Activated CD4-positive, alpha-beta T cell treated with anti-CD3 and anti-CD28 coated beads for 4 hours (primary cell): Measurements from ENCODE around the gene PCNX1.
A peak's percentile ranks its signal among the peaks of the same experiment; 100 is the strongest.
"Not testable (repeated sequence)": the region's sequence is repeated elsewhere in the genome, so short reads cannot be mapped to it uniquely, and the experiment has no call there.

Experiments used
- DNase-seq, 2 donors: peaks; one replicate each; pipeline ENCODE4 v3.0.0-alpha.2; 2020

The PCNX1 gene

DNA sequence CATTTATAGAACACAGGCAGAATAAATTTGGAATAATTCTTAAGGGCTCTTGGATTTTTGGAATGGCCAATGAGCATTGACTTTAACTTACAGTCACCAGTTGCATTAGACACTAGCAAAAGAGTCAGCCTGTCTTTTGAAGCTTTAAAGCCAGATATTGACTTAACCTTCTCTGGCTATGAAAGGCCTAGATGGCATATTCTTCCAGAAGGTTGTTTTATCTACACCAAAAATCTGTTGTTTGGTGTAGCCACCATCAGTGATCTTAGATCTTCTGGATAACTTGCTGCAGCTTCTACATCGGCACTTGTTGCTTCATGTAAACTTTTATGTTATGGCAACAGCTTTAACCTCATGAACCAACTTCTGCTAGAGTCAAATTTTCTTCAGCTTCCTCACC, 10.4 kb downstream of the PCNX1 start:
- DNase-seq: no peak

DNA sequence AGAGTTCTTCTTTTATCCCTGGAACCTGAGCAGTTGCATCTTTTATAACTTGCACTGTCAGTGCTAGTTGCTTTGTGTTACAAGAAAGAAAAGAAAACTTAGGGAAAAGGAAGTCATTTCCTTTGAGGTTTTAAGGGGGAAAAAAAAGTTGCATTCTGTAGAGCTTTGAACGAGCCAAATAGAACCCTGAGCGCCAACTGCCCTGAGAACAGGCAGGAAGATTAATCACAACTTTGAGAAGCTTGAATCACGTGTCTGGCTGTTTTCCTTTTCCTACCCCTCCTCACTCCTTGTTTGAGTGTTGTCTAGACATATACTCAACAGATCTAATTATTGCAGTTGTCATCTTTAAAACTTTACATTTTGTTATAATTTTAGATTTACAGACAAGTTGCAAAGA, 12.5 kb downstream of the PCNX1 start:
- DNase-seq: peak; percentile 43 to 45

- DNase-seq: no peak
These were observed 13.3 kb downstream of the PCNX1 start for GRCh38 chr14:70920608-70921007.

- DNase-seq: no peak
These were observed 14.4 kb downstream of the PCNX1 start for GRCh38 chr14:70921669-70922068.

GRCh38 chr14:70924521-70924920, 17.3 kb downstream of the PCNX1 start:
- DNase-seq: no peak

- DNase-seq: no peak
These were observed 19.1 kb downstream of the PCNX1 start for GRCh38 chr14:70926235-70926830.

GRCh38 chr14:70931008-70931407, 23.7 kb downstream of the PCNX1 start:
- DNase-seq: no peak

DNA sequence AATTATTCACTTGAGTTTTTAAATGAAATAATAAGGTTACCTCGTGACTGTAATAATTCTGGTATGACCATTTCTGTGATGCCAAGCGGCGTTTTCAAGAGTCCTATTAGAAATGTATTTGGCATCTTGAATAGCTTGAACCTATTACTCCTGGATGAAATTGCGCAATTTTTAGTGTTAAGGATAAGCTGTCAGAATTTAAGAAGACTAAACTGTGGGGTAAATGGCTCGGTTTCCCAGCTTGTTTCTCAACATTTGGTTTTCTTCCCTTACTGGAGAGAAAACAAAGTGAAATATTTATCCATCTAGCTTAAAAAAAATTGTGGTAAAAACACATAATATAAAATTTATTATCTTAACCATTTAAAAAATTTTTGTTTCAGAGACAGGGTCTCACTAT, 26.8 kb downstream of the PCNX1 start:
- DNase-seq: no peak

GRCh38 chr14:70934502-70935134, 27.4 kb downstream of the PCNX1 start:
- DNase-seq: no peak

- no peak for DNase-seq
These were observed 27.9 kb downstream of the PCNX1 start for GRCh38 chr14:70935135-70935534.

DNA sequence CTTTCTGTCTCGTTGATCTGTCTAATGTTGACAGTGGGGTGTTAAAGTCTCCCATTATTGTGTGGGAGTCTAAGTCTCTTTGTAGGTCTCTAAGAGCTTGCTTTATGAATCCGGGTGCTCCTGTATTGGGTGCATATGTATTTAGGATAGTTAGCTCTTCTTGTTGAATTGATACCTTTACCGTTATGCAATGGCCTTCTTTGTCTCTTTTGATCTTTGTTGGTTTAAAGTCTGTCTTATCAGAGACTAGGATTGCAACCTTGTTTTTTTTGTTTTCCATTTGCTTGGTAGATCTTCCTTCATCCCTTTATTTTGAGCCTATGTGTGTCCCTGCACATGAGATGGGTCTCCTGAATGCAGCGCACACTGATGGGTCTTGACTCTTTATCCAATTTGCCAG, 32.4 kb downstream of the PCNX1 start:
- DNase-seq: not testable (repeated sequence)

- peak; percentile 52 to 64 for DNase-seq
These were observed 34.5 kb downstream of the PCNX1 start for GRCh38 chr14:70941637-70942341.

- no peak for DNase-seq
These were observed 35.1 kb downstream of the PCNX1 start for GRCh38 chr14:70942342-70942706.

- not testable (repeated sequence) for DNase-seq
These were observed 35.5 kb downstream of the PCNX1 start for GRCh38 chr14:70942721-70943120.

GRCh38 chr14:70943838-70944237, 36.6 kb downstream of the PCNX1 start:
- no peak for DNase-seq

DNA sequence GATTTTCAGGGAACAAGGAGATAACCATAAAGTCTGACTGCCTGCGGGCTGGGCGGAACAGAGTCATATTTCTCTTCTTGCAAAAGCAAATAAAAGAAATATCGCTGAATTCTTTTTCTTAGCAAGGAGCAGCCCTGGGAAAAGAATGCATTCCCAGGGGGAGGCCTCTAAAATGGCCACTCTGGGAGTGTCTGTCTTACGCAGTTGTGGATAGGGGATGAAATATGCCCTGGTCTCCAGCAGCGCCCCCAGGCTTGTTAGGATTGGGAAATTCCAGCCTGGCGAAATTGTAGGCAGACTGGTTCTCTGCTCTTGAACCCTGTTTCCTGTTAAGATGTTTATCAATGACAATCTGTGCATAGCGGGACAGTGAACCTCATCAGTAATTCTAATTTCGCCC, 40.5 kb downstream of the PCNX1 start:
- no peak for DNase-seq

- no peak for DNase-seq
These were observed 45.2 kb downstream of the PCNX1 start for GRCh38 chr14:70952485-70952884.

GRCh38 chr14:70954068-70954467, 46.8 kb downstream of the PCNX1 start:
- no peak for DNase-seq

- peak; percentile 38 to 56 for DNase-seq
These were observed 48.6 kb downstream of the PCNX1 start for GRCh38 chr14:70955543-70956480.

DNA sequence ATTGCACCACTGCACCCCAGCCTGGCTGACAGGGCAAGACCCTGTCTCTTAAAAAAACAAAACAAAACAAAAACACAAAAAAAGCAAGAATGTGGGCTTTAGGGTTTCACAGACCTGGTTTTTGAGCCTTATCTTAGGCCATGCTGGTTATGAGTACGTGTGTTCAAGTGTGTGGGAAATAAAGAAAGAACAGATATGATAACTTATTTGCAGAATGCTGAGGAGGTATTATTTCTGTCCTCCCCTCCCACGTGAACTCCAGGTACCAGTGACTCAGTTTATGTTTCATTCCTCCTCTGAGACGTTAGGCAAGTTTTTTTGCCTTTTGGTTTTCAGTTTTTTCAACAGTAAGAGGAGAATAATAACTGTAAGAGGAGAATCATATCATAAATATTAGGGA, 49.3 kb downstream of the PCNX1 start:
- DNase-seq: no peak

DNA sequence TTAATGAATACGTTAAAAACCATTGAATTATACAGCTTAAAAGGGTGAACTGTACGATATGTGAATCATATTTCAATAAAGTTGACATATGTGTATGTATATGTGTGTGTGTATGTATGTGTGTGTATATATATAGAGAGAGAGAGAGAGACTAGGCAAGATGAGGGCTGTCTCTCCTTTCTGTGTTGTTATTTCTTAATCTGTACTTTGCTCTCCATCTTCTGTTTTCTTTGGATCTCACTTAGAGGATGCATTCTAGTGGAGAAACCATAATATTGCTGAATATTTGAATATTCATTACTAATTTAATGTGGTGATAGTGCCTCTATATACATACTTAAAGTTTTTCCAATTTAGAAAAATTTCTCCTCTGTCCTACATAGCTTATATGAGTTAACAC, 50.5 kb downstream of the PCNX1 start:
- no peak for DNase-seq

DNA sequence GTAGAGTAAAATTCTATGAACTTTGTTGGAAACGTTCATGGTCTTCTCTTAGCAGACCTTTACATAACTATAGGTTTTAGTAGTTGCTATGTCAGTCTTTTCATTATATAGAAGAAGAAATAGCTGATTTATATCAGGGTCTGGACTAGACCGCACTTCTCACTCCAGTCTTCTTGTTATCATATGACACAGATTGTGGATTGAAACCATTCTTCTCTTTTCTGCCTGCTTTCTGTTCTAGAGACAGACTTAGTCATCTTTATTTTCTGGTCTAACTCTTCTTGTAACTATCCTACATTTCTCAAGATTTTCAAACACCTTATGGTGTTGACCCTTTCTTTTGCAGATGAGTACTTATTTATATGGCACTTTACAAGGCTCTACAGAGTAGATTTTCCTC, 55.7 kb downstream of the PCNX1 start:
- DNase-seq: no peak

GRCh38 chr14:70964492-70964891, 57.2 kb downstream of the PCNX1 start:
- DNase-seq: no peak
